T follicular helper cell (primary cell): Measurements from ENCODE around the gene KLHDC3.
"Not testable (repeated sequence)": the region's sequence is repeated elsewhere in the genome, so short reads cannot be mapped to it uniquely, and the experiment has no call there.

Experiments used
- DNase-seq: peaks from one replicate; pipeline ENCODE4 v3.0.0-alpha.2; 2020; ENCODE audit warnings: low read depth

KLHDC3 gene

GRCh38 chr6:42988486-42989020 is 25.5 kb upstream of the KLHDC3 start:
- no peak for DNase-seq

GRCh38 chr6:42989923-42990322 is 24.1 kb upstream of the KLHDC3 start:
- DNase-seq = no peak

GRCh38 chr6:42993445-42993844 is 20.6 kb upstream of the KLHDC3 start:
- no peak for DNase-seq

GRCh38 chr6:42996513-42996912 is 17.5 kb upstream of the KLHDC3 start:
- no peak for DNase-seq

- DNase-seq = not testable (repeated sequence)
Observed at GRCh38 chr6:42998205-42998604, 15.8 kb upstream of the KLHDC3 start.

- no peak for DNase-seq
Observed at GRCh38 chr6:43001843-43002242, 12.2 kb upstream of the KLHDC3 start.

- no peak for DNase-seq
Observed at GRCh38 chr6:43005844-43006243, 8.2 kb upstream of the KLHDC3 start.

GRCh38 chr6:43006251-43006650 is 7.8 kb upstream of the KLHDC3 start:
- DNase-seq = no peak

GRCh38 chr6:43007126-43007525 is 6.9 kb upstream of the KLHDC3 start:
- DNase-seq = no peak

GRCh38 chr6:43009124-43009523 is 4.9 kb upstream of the KLHDC3 start:
- no peak for DNase-seq

GRCh38 chr6:43011207-43011606 is 2.8 kb upstream of the KLHDC3 start:
- no peak for DNase-seq

GRCh38 chr6:43012364-43012763 is 1.7 kb upstream of the KLHDC3 start:
- no peak for DNase-seq

- DNase-seq = no peak
Observed at GRCh38 chr6:43013097-43013842, 779 bp upstream of the KLHDC3 start.

- no peak for DNase-seq
Observed at GRCh38 chr6:43014434-43014909, 423 bp downstream of the KLHDC3 start.

- no peak for DNase-seq
Observed at GRCh38 chr6:43016176-43016942, 2.3 kb downstream of the KLHDC3 start.

GRCh38 chr6:43016943-43017334 is 2.9 kb downstream of the KLHDC3 start:
- no peak for DNase-seq

- no peak for DNase-seq
Observed at GRCh38 chr6:43019152-43019551, 5.1 kb downstream of the KLHDC3 start.

- DNase-seq = no peak
Observed at GRCh38 chr6:43020052-43020705, 6.1 kb downstream of the KLHDC3 start.

- no peak for DNase-seq
Observed at GRCh38 chr6:43020847-43021246, 6.8 kb downstream of the KLHDC3 start.

- DNase-seq = peak; percentile 44
Observed at GRCh38 chr6:43021270-43022047, 7.4 kb downstream of the KLHDC3 start, which contains the start of gene RRP36. RRP36 (plus strand) TSS chr6:43021623; CDS start chr6:43021655, 32 bp downstream.

GRCh38 chr6:43024436-43024835 is 10.4 kb downstream of the KLHDC3 start:
- DNase-seq = no peak

GRCh38 chr6:43026365-43026764 is 12.3 kb downstream of the KLHDC3 start:
- no peak for DNase-seq
